ENCODE results near the gene TBC1D5.
"Not testable (repeated sequence)": the region's sequence is repeated elsewhere in the genome, so short reads cannot be mapped to it uniquely, and the experiment has no call there.

Gene TBC1D5

GRCh38 chr3:17638356-17638755, 104.1 kb downstream of the TBC1D5 start:
- Histone ChIP-seq H4K8ac (ENCODE audit: low read length) (no peak overlapping the region), H4K91ac (ENCODE audit: low read length) (no peak overlapping the region), H3K79me1 (replicated peaks; ENCODE audit: low read length, poor library complexity, severe bottlenecking) (peaks cover 4% of the 10 kb centered on the region), H2BK120ac (ENCODE audit: low read depth, low read length) (no peak overlapping the region), H3K9me3 (ENCODE audit: control insufficient read depth, low read length) (no peaks in the 10 kb centered on the region), H3K27me3 (ENCODE audit: control insufficient read depth in 1 of 2, insufficient read depth in 1 of 2, low read length in 2 of 2) (no peaks in the 10 kb centered on the region), H2BK12ac (ENCODE audit: low read length in 2 of 2) (no peak overlapping the region), H2AK5ac (ENCODE audit: low read length, severe bottlenecking) (no peak overlapping the region), H3K4ac (ENCODE audit: low read depth in 1 of 2, low read length in 2 of 2) (no peak overlapping the region), H2BK5ac (ENCODE audit: low read depth, low read length, poor library complexity, severe bottlenecking) (no peak overlapping the region), H3K23ac (ENCODE audit: low read length in 2 of 2) (no peak overlapping the region), H3K4me1 (ENCODE audit: control insufficient read depth, insufficient read depth, low read depth, low read length) (no peaks in the 10 kb centered on the region), H3K18ac (ENCODE audit: low read depth in 1 of 2, low read length in 2 of 2) (no peak overlapping the region), H3K4me3 (ENCODE audit: insufficient read depth in 1 of 2, low read depth in 1 of 2, low read length in 2 of 2) (no peak overlapping the region), H3K9ac (ENCODE audit: low read length) (peak overlapping the region; percentile 45), H3K14ac (ENCODE audit: low read length in 2 of 2) (no peak overlapping the region), H3K4me2 (ENCODE audit: low read length, poor library complexity, severe bottlenecking) (no peak overlapping the region), H3K36me3 (ENCODE audit: control insufficient read depth in 1 of 2, insufficient read depth in 2 of 2, low read depth in 1 of 2, low read length in 2 of 2) (no peaks in the 10 kb centered on the region), H3K27ac (ENCODE audit: low read length, poor library complexity, severe bottlenecking) (no peak overlapping the region), H2BK15ac (ENCODE audit: low read depth, poor library complexity, severe bottlenecking) (no peak overlapping the region), H2AFZ (ENCODE audit: low read depth, low read length) (no peak overlapping the region)
- peak; percentile 37 for DNase-seq

- not testable (repeated sequence) for H3K9me3 ChIP-seq (ENCODE audit: control insufficient read depth, low read length); H4K8ac ChIP-seq (ENCODE audit: low read length); H2BK5ac ChIP-seq (ENCODE audit: low read depth, low read length, poor library complexity, severe bottlenecking); H2AK5ac ChIP-seq (ENCODE audit: low read length, severe bottlenecking); H3K23ac ChIP-seq (ENCODE audit: low read length in 2 of 2); H3K9ac ChIP-seq (ENCODE audit: low read length); DNase-seq; H3K4me1 ChIP-seq (ENCODE audit: control insufficient read depth, insufficient read depth, low read depth, low read length); H3K18ac ChIP-seq (ENCODE audit: low read depth in 1 of 2, low read length in 2 of 2); H3K27ac ChIP-seq (ENCODE audit: low read length, poor library complexity, severe bottlenecking); H3K79me1 ChIP-seq (replicated peaks; ENCODE audit: low read length, poor library complexity, severe bottlenecking); H2BK12ac ChIP-seq (ENCODE audit: low read length in 2 of 2); H3K4me2 ChIP-seq (ENCODE audit: low read length, poor library complexity, severe bottlenecking); H2BK120ac ChIP-seq (ENCODE audit: low read depth, low read length); H3K36me3 ChIP-seq (ENCODE audit: control insufficient read depth in 1 of 2, insufficient read depth in 2 of 2, low read depth in 1 of 2, low read length in 2 of 2); H3K4me3 ChIP-seq (ENCODE audit: insufficient read depth in 1 of 2, low read depth in 1 of 2, low read length in 2 of 2); H2AFZ ChIP-seq (ENCODE audit: low read depth, low read length); H3K4ac ChIP-seq (ENCODE audit: low read depth in 1 of 2, low read length in 2 of 2); H4K91ac ChIP-seq (ENCODE audit: low read length); H2BK15ac ChIP-seq (ENCODE audit: low read depth, poor library complexity, severe bottlenecking); H3K27me3 ChIP-seq (ENCODE audit: control insufficient read depth in 1 of 2, insufficient read depth in 1 of 2, low read length in 2 of 2); H3K14ac ChIP-seq (ENCODE audit: low read length in 2 of 2)
- 13% methylated on average over 2 of the region's 2 CpGs for WGBS
Observed at GRCh38 chr3:17635675-17636074, 106.8 kb downstream of the TBC1D5 start.

GRCh38 chr3:17634964-17635363, 107.5 kb downstream of the TBC1D5 start:
- H2AK5ac ChIP-seq (ENCODE audit: low read length, severe bottlenecking) = no peak overlapping the region
- H4K8ac ChIP-seq (ENCODE audit: low read length) = no peak overlapping the region
- H3K9ac ChIP-seq (ENCODE audit: low read length) = no peak overlapping the region
- no peak overlapping the region for H3K14ac ChIP-seq (ENCODE audit: low read length in 2 of 2)
- H2BK120ac ChIP-seq (ENCODE audit: low read depth, low read length) = no peak overlapping the region
- H2BK5ac ChIP-seq (ENCODE audit: low read depth, low read length, poor library complexity, severe bottlenecking) = no peak overlapping the region
- no peaks in the 10 kb centered on the region for H3K27me3 ChIP-seq (ENCODE audit: control insufficient read depth in 1 of 2, insufficient read depth in 1 of 2, low read length in 2 of 2)
- H2BK12ac ChIP-seq (ENCODE audit: low read length in 2 of 2) = no peak overlapping the region
- no peak overlapping the region for H3K23ac ChIP-seq (ENCODE audit: low read length in 2 of 2)
- H3K4me2 ChIP-seq (ENCODE audit: low read length, poor library complexity, severe bottlenecking) = no peak overlapping the region
- no peaks in the 10 kb centered on the region for H3K9me3 ChIP-seq (ENCODE audit: control insufficient read depth, low read length)
- no peak overlapping the region for H2BK15ac ChIP-seq (ENCODE audit: low read depth, poor library complexity, severe bottlenecking)
- H3K4ac ChIP-seq (ENCODE audit: low read depth in 1 of 2, low read length in 2 of 2) = no peak overlapping the region
- peaks cover 3% of the 10 kb centered on the region for H3K4me1 ChIP-seq (ENCODE audit: control insufficient read depth, insufficient read depth, low read depth, low read length)
- no peak overlapping the region for H2AFZ ChIP-seq (ENCODE audit: low read depth, low read length)
- H3K27ac ChIP-seq (ENCODE audit: low read length, poor library complexity, severe bottlenecking) = no peak overlapping the region
- no peak overlapping the region for H3K4me3 ChIP-seq (ENCODE audit: insufficient read depth in 1 of 2, low read depth in 1 of 2, low read length in 2 of 2)
- no peak overlapping the region for H3K18ac ChIP-seq (ENCODE audit: low read depth in 1 of 2, low read length in 2 of 2)
- H4K91ac ChIP-seq (ENCODE audit: low read length) = no peak overlapping the region
- no peaks in the 10 kb centered on the region for H3K36me3 ChIP-seq (ENCODE audit: control insufficient read depth in 1 of 2, insufficient read depth in 2 of 2, low read depth in 1 of 2, low read length in 2 of 2)
- H3K79me1 ChIP-seq (replicated peaks; ENCODE audit: low read length, poor library complexity, severe bottlenecking) = peaks cover 3% of the 10 kb centered on the region
- no peak for DNase-seq

- H3K14ac ChIP-seq (ENCODE audit: low read length in 2 of 2) = no peak overlapping the region
Observed at GRCh38 chr3:17634201-17634600, 108.2 kb downstream of the TBC1D5 start.

More at GRCh38 chr3:17634201-17634600, 108.2 kb downstream of the TBC1D5 start:
- Histone ChIP-seq H4K91ac (ENCODE audit: low read length) (no peak overlapping the region), H2AFZ (ENCODE audit: low read depth, low read length) (no peak overlapping the region), H2BK15ac (ENCODE audit: low read depth, poor library complexity, severe bottlenecking) (no peak overlapping the region), H3K36me3 (ENCODE audit: control insufficient read depth in 1 of 2, insufficient read depth in 2 of 2, low read depth in 1 of 2, low read length in 2 of 2) (no peaks in the 10 kb centered on the region), H3K9ac (ENCODE audit: low read length) (no peak overlapping the region), H2AK5ac (ENCODE audit: low read length, severe bottlenecking) (no peak overlapping the region), H3K27ac (ENCODE audit: low read length, poor library complexity, severe bottlenecking) (no peak overlapping the region), H2BK12ac (ENCODE audit: low read length in 2 of 2) (no peak overlapping the region), H3K4me2 (ENCODE audit: low read length, poor library complexity, severe bottlenecking) (no peak overlapping the region), H3K4ac (ENCODE audit: low read depth in 1 of 2, low read length in 2 of 2) (no peak overlapping the region), H3K18ac (ENCODE audit: low read depth in 1 of 2, low read length in 2 of 2) (no peak overlapping the region), H3K23ac (ENCODE audit: low read length in 2 of 2) (no peak overlapping the region), H3K4me1 (ENCODE audit: control insufficient read depth, insufficient read depth, low read depth, low read length) (peaks cover 3% of the 10 kb centered on the region), H3K27me3 (ENCODE audit: control insufficient read depth in 1 of 2, insufficient read depth in 1 of 2, low read length in 2 of 2) (no peaks in the 10 kb centered on the region), H2BK120ac (ENCODE audit: low read depth, low read length) (no peak overlapping the region), H3K9me3 (ENCODE audit: control insufficient read depth, low read length) (no peaks in the 10 kb centered on the region), H3K79me1 (replicated peaks; ENCODE audit: low read length, poor library complexity, severe bottlenecking) (peaks cover 5% of the 10 kb centered on the region), H2BK5ac (ENCODE audit: low read depth, low read length, poor library complexity, severe bottlenecking) (no peak overlapping the region), H3K4me3 (ENCODE audit: insufficient read depth in 1 of 2, low read depth in 1 of 2, low read length in 2 of 2) (no peak overlapping the region), H4K8ac (ENCODE audit: low read length) (no peak overlapping the region)
- WGBS = 100% methylated on average over 1 of the region's 2 CpGs
- no peak for DNase-seq

All from mesenchymal stem cell (in vitro differentiated cells and primary cell).